ENCODE measurements around the gene RASGEF1B. TPM values are rescaled to one million over a fixed set of nuclear protein-coding genes. Genes with fewer than 3 reads are reported as not detected.

The RASGEF1B gene
- total and polyA plus RNA-seq, 2 experiments from 2014 or later, result 2.8 to 5.2 TPM

DNA sequence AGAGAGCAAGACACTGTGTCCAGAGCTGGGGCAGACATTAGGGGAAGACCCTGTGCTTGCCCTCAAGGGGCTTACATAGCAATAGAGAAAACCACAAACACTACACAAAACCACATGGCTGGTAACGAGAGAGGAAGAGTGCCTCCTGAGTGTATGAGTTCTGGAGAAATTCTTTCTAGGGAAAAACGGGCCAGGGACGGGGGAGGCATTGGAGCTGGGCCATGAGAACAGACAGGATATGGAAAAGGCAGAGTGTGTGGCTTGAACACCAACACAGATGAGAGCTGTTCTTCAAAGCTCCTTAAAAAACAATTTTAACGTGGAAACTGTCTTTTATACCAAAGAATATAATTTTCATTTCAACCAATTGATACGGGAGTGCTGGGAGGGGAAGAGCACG is 42.7 kb downstream of the RASGEF1B start (continued):
- TF ChIP-seq CTCF (conservative IDR thresholded peaks at IDR 0.05; ENCODE audit: low read depth in 2 of 2) (no peak), POLR2AphosphoS5 (IDR thresholded peaks at IDR 0.05; ENCODE audit: low read depth) (no peak), EZH2phosphoT487 (IDR thresholded peaks at IDR 0.05; ENCODE audit: unreplicated experiment) (no peak), CREB1 (CRISPR knock-in tag; IDR thresholded peaks at IDR 0.05; ENCODE audit: low read depth) (no peak), STAT1 (IDR thresholded peaks at IDR 0.05; ENCODE audit: unreplicated experiment) (no peak), ZNF114 (CRISPR knock-in tag; IDR thresholded peaks at IDR 0.05) (no peak), ZNF331 (CRISPR knock-in tag; IDR thresholded peaks at IDR 0.05; ENCODE audit: low read depth) (no peak), EZH2 (IDR thresholded peaks at IDR 0.05; ENCODE audit: low read depth, unreplicated experiment) (no peak)

- Histone ChIP-seq H3K27ac (ENCODE audit: low read depth) (peak overlapping the region; percentile 81), H3K4me3 (no peak overlapping the region), H3K4me2 (no peak overlapping the region), H4K20me1 (replicated peaks; ENCODE audit: insufficient read depth) (no peaks in the 10 kb centered on the region), H3K36me3 (ENCODE audit: insufficient read depth) (no peaks in the 10 kb centered on the region), H3F3A (replicated peaks; ENCODE audit: low read depth) (no peaks in the 10 kb centered on the region), H3K9me2 (ENCODE audit: insufficient read depth) (no peaks in the 10 kb centered on the region), H3K79me2 (replicated peaks; ENCODE audit: insufficient read depth) (no peaks in the 10 kb centered on the region), H3K4me1 (ENCODE audit: insufficient read depth) (peaks cover 41% of the 10 kb centered on the region), H2AFZ (no peak overlapping the region), H3K27me3 (ENCODE audit: insufficient read depth) (no peaks in the 10 kb centered on the region)
- peaks cover 16% of the 10 kb centered on the region for H3K36me3 Mint-ChIP-seq (ENCODE audit: low read depth)
- ATAC-seq (no peak), DNase-seq (ENCODE audit: low spot score) (no peak)
- no peak overlapping the region for H3K4me3 Mint-ChIP-seq
- peak overlapping the region; percentile 97 for H3K27ac Mint-ChIP-seq
- peaks cover 4% of the 10 kb centered on the region for H3K9me3 Mint-ChIP-seq
- peaks cover 48% of the 10 kb centered on the region for H3K4me1 Mint-ChIP-seq
- TF ChIP-seq EZH2 (IDR thresholded peaks at IDR 0.05; ENCODE audit: low read depth, unreplicated experiment) (no peak), ZNF462 (CRISPR knock-in tag; IDR thresholded peaks at IDR 0.05) (no peak), POLR2AphosphoS5 (IDR thresholded peaks at IDR 0.05; ENCODE audit: low read depth) (no peak), CTCF (conservative IDR thresholded peaks at IDR 0.05; ENCODE audit: low read depth in 2 of 2) (no peak), STAT1 (IDR thresholded peaks at IDR 0.05; ENCODE audit: unreplicated experiment) (no peak)
- peaks cover 2% of the 10 kb centered on the region for H3K27me3 Mint-ChIP-seq (ENCODE audit: insufficient read depth, low read depth, poor library complexity)
Observed at GRCh38 chr4:81428002-81428401, 43.7 kb downstream of the RASGEF1B start.

All from GM23338 (cell line).